ENCODE results near the gene C12orf76. TPM values are rescaled to one million over a fixed set of nuclear protein-coding genes. Genes with fewer than 3 reads are reported as not detected.

Gene C12orf76
- polyA plus RNA-seq, 1 donor from 2014 or later, result 227 TPM

- H2AFZ ChIP-seq (ENCODE audit: low read depth, low read length), result no peak overlapping the region
- no peak overlapping the region for H3K9ac ChIP-seq (ENCODE audit: low read length)
- no peak overlapping the region for H3K4me2 ChIP-seq (ENCODE audit: low read length)
- H3K9me3 ChIP-seq (ENCODE audit: low read length), result no peaks in the 10 kb centered on the region
- no peaks in the 10 kb centered on the region for H4K20me1 ChIP-seq (ENCODE audit: insufficient read depth)
- no peaks in the 10 kb centered on the region for H3F3A ChIP-seq (ENCODE audit: insufficient read depth, low read length, poor library complexity, severe bottlenecking)
- no peak overlapping the region for H3K4me3 ChIP-seq (ENCODE audit: low read length)
- no peaks in the 10 kb centered on the region for H3K79me2 ChIP-seq (replicated peaks; ENCODE audit: insufficient read depth, low read length)
- H3K27me3 ChIP-seq (ENCODE audit: insufficient read depth, low read depth, low read length), result no peaks in the 10 kb centered on the region
- no peak overlapping the region for H3K27ac ChIP-seq (ENCODE audit: low read length)
- H3K36me3 ChIP-seq (ENCODE audit: insufficient read depth, low read length), result no peaks in the 10 kb centered on the region
- no peaks in the 10 kb centered on the region for H3K9me2 ChIP-seq (ENCODE audit: insufficient read depth, low read length)
- TF ChIP-seq RAD21 (conservative IDR thresholded peaks at IDR 0.05), result no peak
Measured at GRCh38 chr12:110065540-110065939, 17.2 kb upstream of the C12orf76 start.

DNA sequence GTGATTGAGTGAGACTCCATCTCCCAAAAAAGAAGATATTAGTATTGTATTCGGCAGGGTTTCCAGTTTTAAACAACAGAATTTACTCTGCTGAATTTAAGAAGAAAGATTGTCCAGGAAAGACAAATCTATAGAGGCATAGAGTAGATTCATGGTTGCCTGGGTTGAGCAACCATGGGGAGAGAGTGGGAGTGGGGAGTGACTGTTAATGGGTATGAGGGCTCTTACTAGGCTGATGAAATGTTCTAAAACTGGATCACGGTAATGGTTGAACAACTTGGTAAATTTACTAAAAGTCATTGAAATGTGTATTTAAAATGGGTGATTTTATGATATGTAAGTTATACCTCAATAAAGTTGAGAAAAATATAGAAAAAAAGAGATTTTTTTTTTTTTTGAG, 13.9 kb upstream of the C12orf76 start:
- no peak overlapping the region for H3K27ac ChIP-seq (ENCODE audit: low read length)
- H3K79me2 ChIP-seq (replicated peaks; ENCODE audit: insufficient read depth, low read length), result no peaks in the 10 kb centered on the region
- no peaks in the 10 kb centered on the region for H3K9me3 ChIP-seq (ENCODE audit: low read length)
- no peak overlapping the region for H2AFZ ChIP-seq (ENCODE audit: low read depth, low read length)
- H3K9me2 ChIP-seq (ENCODE audit: insufficient read depth, low read length), result no peaks in the 10 kb centered on the region
- no peak overlapping the region for H3K9ac ChIP-seq (ENCODE audit: low read length)
- H3F3A ChIP-seq (ENCODE audit: insufficient read depth, low read length, poor library complexity, severe bottlenecking), result no peaks in the 10 kb centered on the region
- H4K20me1 ChIP-seq (ENCODE audit: insufficient read depth), result no peaks in the 10 kb centered on the region
- H3K4me2 ChIP-seq (ENCODE audit: low read length), result no peak overlapping the region
- no peaks in the 10 kb centered on the region for H3K36me3 ChIP-seq (ENCODE audit: insufficient read depth, low read length)
- H3K27me3 ChIP-seq (ENCODE audit: insufficient read depth, low read depth, low read length), result no peaks in the 10 kb centered on the region
- H3K4me3 ChIP-seq (ENCODE audit: low read length), result no peak overlapping the region
- TF ChIP-seq POLR2AphosphoS5 (IDR thresholded peaks at IDR 0.05), result no peak
- no peak for TF ChIP-seq REST (IDR thresholded peaks at IDR 0.05; ENCODE audit: borderline replicate concordance)
- TF ChIP-seq EP300 (conservative IDR thresholded peaks at IDR 0.05; ENCODE audit: poor library complexity, severe bottlenecking), result no peak
- no peak for TF ChIP-seq SMC3 (conservative IDR thresholded peaks at IDR 0.05; ENCODE audit: poor library complexity)
- no peak for TF ChIP-seq RAD21 (conservative IDR thresholded peaks at IDR 0.05)
- no peak for TF ChIP-seq CTCF (IDR thresholded peaks at IDR 0.05; ENCODE audit: poor library complexity, severe bottlenecking)
- TF ChIP-seq TAF1 (IDR thresholded peaks at IDR 0.05; ENCODE audit: low read depth), result no peak
- no peak for TF ChIP-seq MXI1 (conservative IDR thresholded peaks at IDR 0.05; ENCODE audit: poor library complexity, severe bottlenecking)
- no peak for TF ChIP-seq EZH2 (IDR thresholded peaks at IDR 0.05; ENCODE audit: borderline replicate concordance, insufficient read depth, low read length, poor library complexity, severe bottlenecking)

GRCh38 chr12:110059651-110060000, 11.3 kb upstream of the C12orf76 start:
- Histone ChIP-seq H3K9ac (ENCODE audit: low read length) (no peak overlapping the region), H3K4me2 (ENCODE audit: low read length) (no peak overlapping the region), H3F3A (ENCODE audit: insufficient read depth, low read length, poor library complexity, severe bottlenecking) (no peaks in the 10 kb centered on the region), H3K4me3 (ENCODE audit: low read length) (no peak overlapping the region), H3K9me2 (ENCODE audit: insufficient read depth, low read length) (no peaks in the 10 kb centered on the region), H3K27me3 (ENCODE audit: insufficient read depth, low read depth, low read length) (no peaks in the 10 kb centered on the region), H3K79me2 (replicated peaks; ENCODE audit: insufficient read depth, low read length) (no peaks in the 10 kb centered on the region), H2AFZ (ENCODE audit: low read depth, low read length) (no peak overlapping the region), H3K36me3 (ENCODE audit: insufficient read depth, low read length) (no peaks in the 10 kb centered on the region), H4K20me1 (ENCODE audit: insufficient read depth) (no peaks in the 10 kb centered on the region), H3K9me3 (ENCODE audit: low read length) (no peaks in the 10 kb centered on the region), H3K27ac (ENCODE audit: low read length) (no peak overlapping the region)
- no peak for TF ChIP-seq MXI1 (conservative IDR thresholded peaks at IDR 0.05; ENCODE audit: poor library complexity, severe bottlenecking)
- TF ChIP-seq TAF1 (IDR thresholded peaks at IDR 0.05; ENCODE audit: low read depth), result no peak
- TF ChIP-seq REST (IDR thresholded peaks at IDR 0.05; ENCODE audit: borderline replicate concordance), result no peak
- TF ChIP-seq SMC3 (conservative IDR thresholded peaks at IDR 0.05; ENCODE audit: poor library complexity), result no peak
- TF ChIP-seq CTCF (IDR thresholded peaks at IDR 0.05; ENCODE audit: poor library complexity, severe bottlenecking), result no peak
- no peak for TF ChIP-seq EZH2 (IDR thresholded peaks at IDR 0.05; ENCODE audit: borderline replicate concordance, insufficient read depth, low read length, poor library complexity, severe bottlenecking)
- no peak for TF ChIP-seq EP300 (conservative IDR thresholded peaks at IDR 0.05; ENCODE audit: poor library complexity, severe bottlenecking)
- TF ChIP-seq POLR2AphosphoS5 (IDR thresholded peaks at IDR 0.05), result no peak
- TF ChIP-seq RAD21 (conservative IDR thresholded peaks at IDR 0.05), result no peak

All from neural cell (in vitro differentiated cells).